Measurements from ENCODE around the gene NR2F1-AS1. TPM values are rescaled to one million over a fixed set of nuclear protein-coding genes. Genes with fewer than 3 reads are reported as not detected.

NR2F1-AS1 gene
- total and polyA plus RNA-seq, 2 of the 4 experiments (the other 2 are of a cell fraction) = 12.5 to 12.8 TPM

DNA sequence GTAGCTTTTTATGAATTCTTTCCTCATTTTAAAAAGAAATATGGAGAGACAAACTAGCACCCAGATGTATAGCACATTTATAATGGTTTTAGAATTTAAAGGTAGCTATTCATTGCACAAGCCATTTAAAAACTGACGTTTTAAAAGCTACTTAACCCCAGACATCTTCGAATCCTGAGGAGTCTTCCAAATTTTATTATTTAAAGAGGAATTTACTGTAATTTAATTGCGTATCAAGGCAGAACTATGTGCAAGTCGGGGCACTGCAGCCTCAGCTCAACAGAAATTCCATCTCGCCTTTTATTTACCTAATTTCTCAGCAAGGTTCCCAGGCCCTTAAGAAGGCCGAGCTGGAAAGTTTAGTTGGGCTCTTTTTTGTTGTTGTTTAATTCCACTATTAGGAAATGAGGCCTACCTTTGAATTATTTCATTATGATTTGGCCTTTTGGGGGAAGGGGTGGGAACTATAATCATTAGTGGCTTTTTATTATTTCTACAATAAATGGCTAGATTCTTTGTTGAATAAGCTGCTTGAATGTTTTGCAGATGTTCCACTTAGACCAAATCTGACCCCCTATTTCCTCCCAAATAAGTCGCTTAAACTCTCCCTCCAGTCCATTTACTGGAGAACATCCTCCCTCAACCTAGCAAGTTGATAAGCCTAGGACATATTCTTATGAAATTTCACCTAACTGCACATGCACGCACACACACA, 22.2 kb upstream of the NR2F1-AS1 start:
- H3K14ac ChIP-seq (replicated peaks; ENCODE audit: low read depth, low read length) = no peak overlapping the region; the same call in 1 of the 2 replicates
- dilution Hi-C loops (cut with HindIII; ENCODE audit: low sequenced_read_pairs, unreplicated experiment) (no loop called here), in situ Hi-C loops (cut with MboI; ENCODE audit: low sequenced_read_pairs) (no loop called here), intact Hi-C loops (cut with micrococcal nuclease) (loop anchor here (5.0 to 10.0 kb wide), 2 partner anchors 1012 to 1089 kb away; partner anchors contain the start of genes KIAA0825 and SLF1)
- H3K79me1 ChIP-seq (ENCODE audit: low read depth in 1 of 2, low read length in 2 of 2) = peaks cover 3 to 27% of the 10 kb centered on the region in 2 experiments; a peak in 3 of 4 replicates
- ATAC-seq (ENCODE audit: low read depth) (no peak), DNase-seq (no peak)
- H3K4me3 ChIP-seq (ENCODE audit: insufficient read depth, low read depth, low read length) = no peak overlapping the region
- H3K56ac ChIP-seq (ENCODE audit: extremely low read depth, insufficient read depth, low read length) = no peak overlapping the region
- WGBS, 2 experiments (ENCODE audit: extremely low coverage in 2 of 2, insufficient read length in 1 of 2) = no CpG with 5 or more reads among the region's 8 CpGs
- H2BK120ac ChIP-seq (ENCODE audit: low read depth, low read length) = peak overlapping the region; percentile 63
- peak overlapping the region; percentile 30; the same call in 1 of the 2 replicates for H3K18ac ChIP-seq (ENCODE audit: low read depth, low read length)
- peak overlapping the region; percentile 81 for H3K23ac ChIP-seq (ENCODE audit: low read depth, low read length)
- peak overlapping the region; percentile 57 for H3K9ac ChIP-seq (ENCODE audit: low read depth, low read length)
- peak overlapping the region; percentile 29; the same call in 1 of the 2 replicates for H4K91ac ChIP-seq (ENCODE audit: insufficient read depth, low read depth, low read length)
- no peaks in the 10 kb centered on the region for H3K9me3 ChIP-seq (ENCODE audit: control insufficient read depth, insufficient read depth, low read length)
- ChIA-PET CTCF (interaction anchor here (0.8 kb wide), 1 partner anchor 198 kb away, joined by 3 read pairs; no protein-coding TSS in a partner anchor), POLR2A (ENCODE audit: unreplicated experiment) (interaction anchor here (0.6 kb wide), 1 partner anchor 20 kb away, joined by 8 read pairs; the partner anchor contains the start of gene NR2F1)
- H2AK5ac ChIP-seq (ENCODE audit: low read depth, low read length) = peak overlapping the region; percentile 57
- H3K4ac ChIP-seq (ENCODE audit: low read depth, low read length) = peak overlapping the region; percentile 75
- 0 out of 2 replicates have a peak, but pooled peaks cover 2% of the 10 kb centered on the region for H3K9me1 ChIP-seq (ENCODE audit: insufficient read depth, low read length)
- peak overlapping the region; percentile 92 for H2AFZ ChIP-seq (replicated peaks; ENCODE audit: low read length, poor library complexity)
- H2BK15ac ChIP-seq (ENCODE audit: low read depth, low read length) = peak overlapping the region; percentile 34; the same call in 1 of the 3 replicates
- peak overlapping the region; percentile 88 for H3K4me2 ChIP-seq (ENCODE audit: low read depth, low read length)
- peak overlapping the region; percentile 32; the same call in 1 of the 2 replicates for H2BK20ac ChIP-seq (ENCODE audit: low read depth, low read length)
- peak overlapping the region; percentile 43 for H4K5ac ChIP-seq (ENCODE audit: low read depth, low read length)
- no peak overlapping the region for H2BK5ac ChIP-seq (ENCODE audit: low read depth, low read length, poor library complexity, severe bottlenecking)
- H3K36me3 ChIP-seq (ENCODE audit: control insufficient read depth, insufficient read depth, low read length) = no peaks in the 10 kb centered on the region
- no peak overlapping the region for H2AK9ac ChIP-seq (replicated peaks; ENCODE audit: low read depth, low read length, poor library complexity)
- no TSS peak for BruUV-seq (replicated peaks)
- H4K8ac ChIP-seq (ENCODE audit: low read depth in 2 of 2, low read length in 2 of 2) = peak overlapping the region; percentile 62 to 72; a peak in 2 of 4 replicates
- H3K27ac ChIP-seq (ENCODE audit: insufficient read depth, low read length) = peak overlapping the region; percentile 43
- H4K20me1 ChIP-seq (ENCODE audit: insufficient read depth, low read length) = 0 out of 2 replicates have a peak, but pooled peaks cover 4% of the 10 kb centered on the region
- H3K27me3 ChIP-seq (ENCODE audit: control insufficient read depth, insufficient read depth, low read length) = no peaks in the 10 kb centered on the region
- peaks cover 18% of the 10 kb centered on the region for H3K4me1 ChIP-seq (ENCODE audit: control insufficient read depth, insufficient read depth, low read length)
- TF ChIP-seq RCOR1 (IDR thresholded peaks at IDR 0.05; ENCODE audit: insufficient replicate concordance, low read length) (no peak), CEBPB (IDR thresholded peaks at IDR 0.05; ENCODE audit: low read depth, low read length) (no peak), RAD21 (IDR thresholded peaks at IDR 0.05; ENCODE audit: low read length) (no peak), NFE2L2 (IDR thresholded peaks at IDR 0.05; ENCODE audit: low read depth, low read length) (no peak), MXI1 (IDR thresholded peaks at IDR 0.05; ENCODE audit: borderline replicate concordance, low read depth, low read length) (no peak), POLR2A (IDR thresholded peaks at IDR 0.05; ENCODE audit: low read depth, low read length) (no peak), BHLHE40 (IDR thresholded peaks at IDR 0.05; ENCODE audit: low read depth, low read length) (no peak), SMC3 (IDR thresholded peaks at IDR 0.05; ENCODE audit: low read depth, low read length) (no peak), CHD1 (IDR thresholded peaks at IDR 0.05; ENCODE audit: low read depth, low read length) (no peak), FOS (IDR thresholded peaks at IDR 0.05; ENCODE audit: low read depth, low read length) (no peak), MAZ (IDR thresholded peaks at IDR 0.05; ENCODE audit: borderline replicate concordance, low read depth, low read length) (no peak)
- TF ChIP-seq, protein P1, sequence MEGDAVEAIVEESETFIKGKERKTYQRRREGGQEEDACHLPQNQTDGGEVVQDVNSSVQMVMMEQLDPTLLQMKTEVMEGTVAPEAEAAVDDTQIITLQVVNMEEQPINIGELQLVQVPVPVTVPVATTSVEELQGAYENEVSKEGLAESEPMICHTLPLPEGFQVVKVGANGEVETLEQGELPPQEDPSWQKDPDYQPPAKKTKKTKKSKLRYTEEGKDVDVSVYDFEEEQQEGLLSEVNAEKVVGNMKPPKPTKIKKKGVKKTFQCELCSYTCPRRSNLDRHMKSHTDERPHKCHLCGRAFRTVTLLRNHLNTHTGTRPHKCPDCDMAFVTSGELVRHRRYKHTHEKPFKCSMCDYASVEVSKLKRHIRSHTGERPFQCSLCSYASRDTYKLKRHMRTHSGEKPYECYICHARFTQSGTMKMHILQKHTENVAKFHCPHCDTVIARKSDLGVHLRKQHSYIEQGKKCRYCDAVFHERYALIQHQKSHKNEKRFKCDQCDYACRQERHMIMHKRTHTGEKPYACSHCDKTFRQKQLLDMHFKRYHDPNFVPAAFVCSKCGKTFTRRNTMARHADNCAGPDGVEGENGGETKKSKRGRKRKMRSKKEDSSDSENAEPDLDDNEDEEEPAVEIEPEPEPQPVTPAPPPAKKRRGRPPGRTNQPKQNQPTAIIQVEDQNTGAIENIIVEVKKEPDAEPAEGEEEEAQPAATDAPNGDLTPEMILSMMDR (conservative IDR thresholded peaks at IDR 0.05; ENCODE audit: low read depth, low read length) = no peak
- TF ChIP-seq, protein P2, sequence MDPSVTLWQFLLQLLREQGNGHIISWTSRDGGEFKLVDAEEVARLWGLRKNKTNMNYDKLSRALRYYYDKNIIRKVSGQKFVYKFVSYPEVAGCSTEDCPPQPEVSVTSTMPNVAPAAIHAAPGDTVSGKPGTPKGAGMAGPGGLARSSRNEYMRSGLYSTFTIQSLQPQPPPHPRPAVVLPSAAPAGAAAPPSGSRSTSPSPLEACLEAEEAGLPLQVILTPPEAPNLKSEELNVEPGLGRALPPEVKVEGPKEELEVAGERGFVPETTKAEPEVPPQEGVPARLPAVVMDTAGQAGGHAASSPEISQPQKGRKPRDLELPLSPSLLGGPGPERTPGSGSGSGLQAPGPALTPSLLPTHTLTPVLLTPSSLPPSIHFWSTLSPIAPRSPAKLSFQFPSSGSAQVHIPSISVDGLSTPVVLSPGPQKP (IDR thresholded peaks at IDR 0.05; ENCODE audit: borderline replicate concordance, low read depth, low read length) = no peak
- TF ChIP-seq, protein P3, sequence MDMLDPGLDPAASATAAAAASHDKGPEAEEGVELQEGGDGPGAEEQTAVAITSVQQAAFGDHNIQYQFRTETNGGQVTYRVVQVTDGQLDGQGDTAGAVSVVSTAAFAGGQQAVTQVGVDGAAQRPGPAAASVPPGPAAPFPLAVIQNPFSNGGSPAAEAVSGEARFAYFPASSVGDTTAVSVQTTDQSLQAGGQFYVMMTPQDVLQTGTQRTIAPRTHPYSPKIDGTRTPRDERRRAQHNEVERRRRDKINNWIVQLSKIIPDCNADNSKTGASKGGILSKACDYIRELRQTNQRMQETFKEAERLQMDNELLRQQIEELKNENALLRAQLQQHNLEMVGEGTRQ (IDR thresholded peaks at IDR 0.05; ENCODE audit: low read depth, low read length) = no peak

All from IMR-90 (cell line).